ENCODE data around the gene NEURL3. TPM values are rescaled to one million over a fixed set of nuclear protein-coding genes. Genes with fewer than 3 reads are reported as not detected.

Gene NEURL3
- total and polyA plus RNA-seq, 2 experiments from 2014 or later: not detected

GRCh38 chr2:96449637-96450036 is 55.5 kb downstream of the NEURL3 start:
- peak in 1 of 2 donors; percentile 48 for DNase-seq (ENCODE audit: low read depth in 1 of 2, low spot score in 1 of 2)
- TF ChIP-seq, protein P1, sequence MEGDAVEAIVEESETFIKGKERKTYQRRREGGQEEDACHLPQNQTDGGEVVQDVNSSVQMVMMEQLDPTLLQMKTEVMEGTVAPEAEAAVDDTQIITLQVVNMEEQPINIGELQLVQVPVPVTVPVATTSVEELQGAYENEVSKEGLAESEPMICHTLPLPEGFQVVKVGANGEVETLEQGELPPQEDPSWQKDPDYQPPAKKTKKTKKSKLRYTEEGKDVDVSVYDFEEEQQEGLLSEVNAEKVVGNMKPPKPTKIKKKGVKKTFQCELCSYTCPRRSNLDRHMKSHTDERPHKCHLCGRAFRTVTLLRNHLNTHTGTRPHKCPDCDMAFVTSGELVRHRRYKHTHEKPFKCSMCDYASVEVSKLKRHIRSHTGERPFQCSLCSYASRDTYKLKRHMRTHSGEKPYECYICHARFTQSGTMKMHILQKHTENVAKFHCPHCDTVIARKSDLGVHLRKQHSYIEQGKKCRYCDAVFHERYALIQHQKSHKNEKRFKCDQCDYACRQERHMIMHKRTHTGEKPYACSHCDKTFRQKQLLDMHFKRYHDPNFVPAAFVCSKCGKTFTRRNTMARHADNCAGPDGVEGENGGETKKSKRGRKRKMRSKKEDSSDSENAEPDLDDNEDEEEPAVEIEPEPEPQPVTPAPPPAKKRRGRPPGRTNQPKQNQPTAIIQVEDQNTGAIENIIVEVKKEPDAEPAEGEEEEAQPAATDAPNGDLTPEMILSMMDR (IDR thresholded peaks at IDR 0.05; ENCODE audit: low read depth, low read length): no peak
- no peaks in the 10 kb centered on the region for H3K36me3 ChIP-seq
- H3K9me3 ChIP-seq (ENCODE audit: low read depth): no peaks in the 10 kb centered on the region
- no peak overlapping the region for H3K4me3 ChIP-seq
- H3K4me1 ChIP-seq (ENCODE audit: low read depth): peaks cover 10% of the 10 kb centered on the region
- H3K27me3 ChIP-seq: no peaks in the 10 kb centered on the region
- peak overlapping the region; percentile 89 for H3K27ac ChIP-seq

DNA sequence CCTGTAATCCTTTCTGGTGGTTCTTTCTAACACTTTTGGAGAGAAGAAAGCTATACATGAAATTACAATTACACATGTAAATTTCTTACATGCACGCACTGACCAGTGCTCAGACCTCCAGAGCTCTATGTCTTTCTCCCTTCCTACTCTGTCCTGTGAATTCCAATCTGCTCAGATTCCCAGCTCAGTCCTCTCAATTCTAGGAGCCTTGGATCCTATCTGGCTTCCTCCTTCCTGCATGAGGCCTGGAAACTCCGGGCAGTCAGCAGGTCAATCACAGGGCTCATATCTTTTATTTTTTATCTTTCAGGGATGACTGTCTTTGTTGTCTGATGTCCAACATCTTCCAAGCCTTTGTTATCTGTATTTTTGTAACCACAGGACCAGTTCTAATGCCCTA is 56.0 kb downstream of the NEURL3 start:
- TF ChIP-seq, protein P1 (IDR thresholded peaks at IDR 0.05; ENCODE audit: low read depth, low read length): no peak
- Histone ChIP-seq H3K36me3 (no peaks in the 10 kb centered on the region), H3K4me3 (no peak overlapping the region), H3K9me3 (ENCODE audit: low read depth) (no peaks in the 10 kb centered on the region), H3K27me3 (no peaks in the 10 kb centered on the region), H3K4me1 (ENCODE audit: low read depth) (peaks cover 10% of the 10 kb centered on the region), H3K27ac (peak overlapping the region; percentile 89)
- no peak for DNase-seq (ENCODE audit: low read depth in 1 of 2, low spot score in 1 of 2)

- no peak overlapping the region for H3K27ac ChIP-seq
- DNase-seq (ENCODE audit: low read depth in 1 of 2, low spot score in 1 of 2): no peak
- H3K4me3 ChIP-seq: no peak overlapping the region
- no peaks in the 10 kb centered on the region for H3K27me3 ChIP-seq
- TF ChIP-seq, protein P1 (IDR thresholded peaks at IDR 0.05; ENCODE audit: low read depth, low read length): no peak
- peaks cover 10% of the 10 kb centered on the region for H3K4me1 ChIP-seq (ENCODE audit: low read depth)
- H3K36me3 ChIP-seq: no peaks in the 10 kb centered on the region
- no peaks in the 10 kb centered on the region for H3K9me3 ChIP-seq (ENCODE audit: low read depth)
These were observed 57.4 kb downstream of the NEURL3 start for GRCh38 chr2:96447726-96448125.

Other genes with a start within 250 kb of the NEURL3 start
- gene TMEM127, start 239.4 kb downstream of the NEURL3 start, total RNA-seq: 55.8 and 59.1 TPM in 2 replicates
- 71.0 and 84.2 TPM in 2 replicates for gene TMEM127, start 239.4 kb downstream of the NEURL3 start, polyA plus RNA-seq
- 97.3 and 117 TPM in 2 replicates for gene CIAO1, start 239.1 kb downstream of the NEURL3 start, total RNA-seq
- 88.6 and 92.4 TPM in 2 replicates for gene CIAO1, start 239.1 kb downstream of the NEURL3 start, polyA plus RNA-seq
- 58.6 and 85.3 TPM in 2 replicates for gene SNRNP200, start 199.8 kb downstream of the NEURL3 start, total RNA-seq
- 96.4 and 97.1 TPM in 2 replicates for gene SNRNP200, start 199.8 kb downstream of the NEURL3 start, polyA plus RNA-seq
- 1.1 and 1.3 TPM in 2 replicates for gene ITPRIPL1, start 180.0 kb downstream of the NEURL3 start, total RNA-seq
- 1.3 and 1.5 TPM in 2 replicates for gene ITPRIPL1, start 180.0 kb downstream of the NEURL3 start, polyA plus RNA-seq
- 9.3 and 21.3 TPM in 2 replicates for gene NCAPH, start 169.6 kb downstream of the NEURL3 start, total RNA-seq
- 6.3 and 18.1 TPM in 2 replicates for gene NCAPH, start 169.6 kb downstream of the NEURL3 start, polyA plus RNA-seq
- gene ARID5A, start 31.4 kb upstream of the NEURL3 start, total RNA-seq: 7.6 and 8.4 TPM in 2 replicates
- gene ARID5A, start 31.4 kb upstream of the NEURL3 start, polyA plus RNA-seq: 7.8 and 8.3 TPM in 2 replicates
- 56.8 and 59.2 TPM in 2 replicates for gene KANSL3, start 133.0 kb upstream of the NEURL3 start, total RNA-seq
- gene KANSL3, start 133.0 kb upstream of the NEURL3 start, polyA plus RNA-seq: 40.4 and 41.9 TPM in 2 replicates
- 0.63 and 2.1 TPM in 2 replicates for gene FER1L5, start 137.4 kb upstream of the NEURL3 start, total RNA-seq
- 1.9 and 2.6 TPM in 2 replicates for gene FER1L5, start 137.4 kb upstream of the NEURL3 start, polyA plus RNA-seq
- gene LMAN2L, start 234.7 kb upstream of the NEURL3 start, total RNA-seq: 28.8 and 34.7 TPM in 2 replicates
- gene LMAN2L, start 234.7 kb upstream of the NEURL3 start, polyA plus RNA-seq: 51.4 and 64.3 TPM in 2 replicates